IPS DF 6.9 (cell line): ENCODE measurements around the gene CHD1L.

ENCODE experiments used
- DNase-seq: peaks from one replicate; pipeline ENCODE4 v3.0.0-alpha.2; 2013; ENCODE audit warnings: low read depth, low spot score
- H3K27ac ChIP-seq: one replicate; pipeline ENCODE4 v1.5.1; 2013; ENCODE audit warnings: low read length, control low read depth
- H3K27me3 ChIP-seq: 2 replicates; pipeline ENCODE4 v1.6.1; 2013; ENCODE audit warnings: mild to moderate bottlenecking, low read length; ENCODE audit not compliant: control insufficient read depth, insufficient read depth
- H3K36me3 ChIP-seq: 2 replicates; pipeline ENCODE4 v1.6.1; 2013; ENCODE audit warnings: low read length; ENCODE audit not compliant: control insufficient read depth, insufficient read depth
- H3K4me1 ChIP-seq: 2 replicates; pipeline ENCODE4 v1.6.1; 2013; ENCODE audit warnings: low read length; ENCODE audit not compliant: control insufficient read depth, insufficient read depth
- H3K4me3 ChIP-seq: 2 replicates; pipeline ENCODE4 v1.5.1; 2013; ENCODE audit warnings: mild to moderate bottlenecking, low read length
- H3K9me3 ChIP-seq: 2 replicates; pipeline ENCODE4 v1.6.1; 2013; ENCODE audit warnings: low read length, inconsistent platforms; ENCODE audit not compliant: control insufficient read depth, insufficient read depth
- WGBS: extraction: QIAGEN DNeasy Blood & Tissue Kit; methylation state at CpG from one replicate; pipeline ENCODE4 v1.1.7; 2013; ENCODE audit warnings: mixed read lengths, missing lambda C conversion rate; ENCODE audit not compliant: insufficient read length, insufficient coverage; 5-methylcytosine and 5-hydroxymethylcytosine counted together

The CHD1L gene

DNA sequence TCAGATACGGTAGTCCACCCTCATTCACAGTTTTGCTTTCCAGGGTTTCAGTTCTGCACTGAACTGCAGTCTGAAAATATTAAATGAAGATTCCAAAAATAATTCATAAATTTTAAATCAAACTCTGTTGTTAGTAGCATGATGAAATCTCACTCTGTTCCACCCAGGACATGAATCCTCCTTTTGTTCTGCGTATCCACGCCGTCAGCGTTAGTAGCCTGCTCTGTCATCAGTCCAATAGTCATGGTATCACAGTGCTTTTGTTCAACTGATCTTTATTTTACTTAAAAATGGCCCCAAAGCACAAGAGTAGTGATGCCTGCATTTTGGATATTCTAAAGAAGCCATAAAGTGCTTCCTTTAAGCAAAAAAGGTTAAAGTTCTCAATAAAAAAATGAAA is 23.9 kb downstream of the CHD1L start:
- H3K9me3 ChIP-seq: no peaks in the 10 kb centered on the region
- peaks cover 6% of the 10 kb centered on the region; the same call in 1 of the 2 replicates for H3K36me3 ChIP-seq
- no peak overlapping the region for H3K27ac ChIP-seq
- WGBS: no CpG with 5 or more reads among the region's 5 CpGs
- no peaks in the 10 kb centered on the region for H3K27me3 ChIP-seq
- no peak overlapping the region; the same call in 1 of the 2 replicates for H3K4me3 ChIP-seq
- DNase-seq: no peak
- no peaks in the 10 kb centered on the region for H3K4me1 ChIP-seq

DNA sequence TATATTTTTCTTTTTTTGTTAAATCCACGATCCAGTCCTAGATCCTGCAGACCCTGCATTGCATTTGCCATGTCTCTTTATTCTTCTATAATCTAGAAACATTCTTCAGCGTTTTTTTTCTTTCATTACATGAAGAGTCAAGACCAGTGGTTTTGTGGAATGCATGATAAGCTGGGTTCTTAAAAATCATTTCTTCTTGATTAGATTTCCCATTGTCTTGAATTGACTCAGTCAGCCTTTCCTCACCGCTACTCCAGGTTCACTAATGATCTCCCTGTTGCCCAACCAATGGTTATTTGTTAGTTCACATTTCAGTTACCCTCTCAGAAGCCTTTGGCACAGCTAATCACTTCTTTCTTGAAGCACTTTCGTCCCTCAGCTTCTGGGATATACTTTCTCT is 25.2 kb downstream of the CHD1L start:
- DNase-seq: no peak
- Histone ChIP-seq H3K36me3 (peaks cover 6% of the 10 kb centered on the region; the same call in 1 of the 2 replicates), H3K4me3 (no peak overlapping the region), H3K9me3 (no peaks in the 10 kb centered on the region), H3K27me3 (no peaks in the 10 kb centered on the region), H3K27ac (no peak overlapping the region), H3K4me1 (no peaks in the 10 kb centered on the region)
- WGBS: no CpG with 5 or more reads among the region's 4 CpGs

DNA sequence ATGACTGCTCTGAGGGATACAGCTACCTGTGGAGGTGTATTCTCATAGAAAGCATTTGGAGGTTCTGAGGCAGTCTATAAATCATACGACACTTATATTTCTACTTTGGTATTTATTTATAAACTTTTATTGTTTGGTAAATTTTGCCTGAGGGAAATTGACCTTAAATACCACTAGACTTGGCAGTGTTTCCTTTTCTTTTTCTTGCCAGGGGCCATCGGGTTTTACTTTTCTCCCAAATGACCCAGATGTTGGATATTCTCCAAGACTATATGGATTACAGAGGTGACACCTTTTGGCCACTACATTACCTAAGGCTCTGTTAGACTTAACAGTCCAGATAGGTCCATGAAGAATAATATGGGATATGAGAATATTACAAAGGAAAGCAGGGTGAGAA is 28.2 kb downstream of the CHD1L start:
- Histone ChIP-seq H3K4me3 (no peak overlapping the region), H3K27ac (no peak overlapping the region), H3K4me1 (no peaks in the 10 kb centered on the region), H3K9me3 (no peaks in the 10 kb centered on the region), H3K36me3 (peaks cover 3% of the 10 kb centered on the region; the same call in 1 of the 2 replicates), H3K27me3 (no peaks in the 10 kb centered on the region)
- no CpG with 5 or more reads among the region's 2 CpGs for WGBS
- DNase-seq: no peak

DNA sequence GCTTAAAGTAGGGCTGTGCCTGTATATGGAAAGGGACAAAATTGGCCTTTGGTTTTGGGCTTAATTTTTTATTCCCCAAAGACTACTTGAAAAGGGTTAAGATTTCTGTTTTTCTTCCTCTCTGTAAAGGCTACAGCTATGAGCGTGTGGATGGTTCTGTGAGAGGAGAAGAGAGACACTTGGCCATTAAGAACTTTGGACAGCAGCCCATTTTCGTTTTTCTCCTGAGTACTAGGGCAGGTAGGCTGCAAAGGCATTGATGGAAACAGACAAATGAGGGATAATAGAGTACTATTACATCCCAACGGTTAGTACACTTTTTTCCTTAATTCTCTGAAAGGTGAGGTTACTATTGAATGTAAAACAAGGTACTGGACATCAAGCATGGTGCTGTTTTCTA is 29.6 kb downstream of the CHD1L start:
- Histone ChIP-seq H3K4me1 (no peaks in the 10 kb centered on the region), H3K27ac (no peak overlapping the region), H3K9me3 (no peaks in the 10 kb centered on the region), H3K4me3 (no peak overlapping the region), H3K36me3 (peaks cover 9% of the 10 kb centered on the region), H3K27me3 (no peaks in the 10 kb centered on the region)
- DNase-seq: no peak
- no CpG with 5 or more reads among the region's 3 CpGs for WGBS

DNA sequence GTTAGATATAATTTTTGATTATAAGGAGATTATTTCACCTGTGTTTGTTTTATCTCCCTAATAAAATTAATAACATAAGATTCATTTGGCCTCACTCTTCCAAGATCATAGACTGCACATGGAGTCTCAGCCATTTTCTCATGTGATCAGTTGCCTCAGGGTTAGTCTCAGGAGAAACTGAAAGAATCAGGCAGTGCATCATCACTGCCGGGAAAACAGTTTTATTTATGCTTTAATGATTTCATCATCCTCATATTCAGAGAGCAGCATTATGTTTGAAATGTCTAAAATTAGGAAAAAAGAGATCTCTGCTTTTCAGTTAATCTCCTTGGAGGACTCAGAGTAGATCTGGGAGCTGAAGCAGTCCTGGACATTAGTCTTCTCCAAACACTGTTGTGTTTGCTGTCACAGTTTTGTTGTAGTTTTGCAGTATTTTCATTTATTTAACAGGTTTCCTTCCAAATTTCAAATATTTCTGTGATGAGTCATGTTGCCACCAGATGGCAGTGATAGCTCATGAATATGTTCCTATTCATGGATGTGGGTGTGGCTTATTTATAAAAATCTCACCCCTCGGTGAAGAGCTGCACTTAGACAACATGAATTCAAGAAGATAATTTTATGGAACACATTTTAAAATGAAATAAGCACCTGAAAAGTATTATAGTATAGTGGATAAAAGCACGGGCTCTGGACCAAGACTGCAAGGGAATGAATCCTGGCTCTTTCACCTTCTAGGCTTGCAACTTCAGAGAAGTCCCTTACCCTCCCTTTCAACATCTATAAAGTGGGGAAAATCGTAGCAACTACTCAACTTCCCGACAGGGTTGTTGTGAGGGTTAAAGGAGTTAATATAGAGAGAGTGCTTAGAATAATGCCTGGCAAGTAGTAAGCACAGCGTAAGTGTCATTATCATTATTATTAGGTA is 31.2 kb downstream of the CHD1L start:
- DNase-seq: peak; percentile 9
- Histone ChIP-seq H3K27me3 (no peaks in the 10 kb centered on the region), H3K4me3 (no peak overlapping the region), H3K27ac (no peak overlapping the region), H3K4me1 (no peaks in the 10 kb centered on the region), H3K36me3 (peaks cover 7% of the 10 kb centered on the region), H3K9me3 (no peaks in the 10 kb centered on the region)
- WGBS: no CpG with 5 or more reads among the region's 6 CpGs

DNA sequence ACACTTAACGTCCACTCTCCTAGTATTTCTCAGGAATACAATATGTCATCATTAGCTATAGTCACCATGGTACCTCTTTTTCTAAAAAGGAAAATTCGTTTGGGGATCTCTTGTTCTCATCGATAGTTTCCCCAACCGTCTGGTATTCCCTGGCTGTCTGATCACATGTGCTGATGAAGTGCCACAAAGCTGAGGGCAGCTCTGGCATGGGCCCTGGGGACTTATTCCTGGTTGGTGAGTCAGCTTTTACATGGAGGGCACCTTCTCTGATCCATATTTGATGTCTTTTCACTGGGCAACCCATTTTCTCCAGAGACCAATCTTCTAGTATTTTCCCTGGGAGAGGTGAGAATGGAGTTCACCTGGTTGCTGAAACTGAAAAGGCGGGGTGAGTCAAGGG is 39.5 kb downstream of the CHD1L start:
- Histone ChIP-seq H3K36me3 (peaks cover 9% of the 10 kb centered on the region; the same call in 1 of the 2 replicates), H3K27me3 (no peaks in the 10 kb centered on the region), H3K4me3 (no peak overlapping the region), H3K4me1 (no peaks in the 10 kb centered on the region), H3K9me3 (no peaks in the 10 kb centered on the region), H3K27ac (no peak overlapping the region)
- no peak for DNase-seq
- no CpG with 5 or more reads among the region's 5 CpGs for WGBS

DNA sequence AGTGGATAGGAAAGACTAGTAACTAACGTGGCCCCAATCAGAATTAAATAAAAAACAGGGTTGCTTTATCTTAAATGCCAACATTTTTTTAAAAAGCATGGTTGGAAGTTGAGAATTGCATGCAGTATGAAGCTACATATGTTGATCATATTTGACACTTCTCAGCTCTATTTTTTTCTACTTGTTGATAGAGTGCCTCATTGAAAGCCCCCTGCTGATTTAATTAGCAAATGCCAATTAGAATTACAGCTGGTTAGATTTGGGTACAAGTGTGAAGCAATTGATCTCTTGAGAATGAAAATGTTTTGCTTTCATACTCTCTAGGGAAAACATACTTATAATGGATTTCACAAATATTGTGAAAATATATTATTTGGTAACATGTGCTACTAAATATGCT is 40.5 kb downstream of the CHD1L start:
- Histone ChIP-seq H3K36me3 (peaks cover 11% of the 10 kb centered on the region; the same call in 1 of the 2 replicates), H3K9me3 (no peaks in the 10 kb centered on the region), H3K27me3 (no peaks in the 10 kb centered on the region), H3K27ac (no peak overlapping the region), H3K4me3 (no peak overlapping the region), H3K4me1 (no peaks in the 10 kb centered on the region)
- no peak for DNase-seq
- WGBS: no CpG with 5 or more reads among the region's 1 CpG

DNA sequence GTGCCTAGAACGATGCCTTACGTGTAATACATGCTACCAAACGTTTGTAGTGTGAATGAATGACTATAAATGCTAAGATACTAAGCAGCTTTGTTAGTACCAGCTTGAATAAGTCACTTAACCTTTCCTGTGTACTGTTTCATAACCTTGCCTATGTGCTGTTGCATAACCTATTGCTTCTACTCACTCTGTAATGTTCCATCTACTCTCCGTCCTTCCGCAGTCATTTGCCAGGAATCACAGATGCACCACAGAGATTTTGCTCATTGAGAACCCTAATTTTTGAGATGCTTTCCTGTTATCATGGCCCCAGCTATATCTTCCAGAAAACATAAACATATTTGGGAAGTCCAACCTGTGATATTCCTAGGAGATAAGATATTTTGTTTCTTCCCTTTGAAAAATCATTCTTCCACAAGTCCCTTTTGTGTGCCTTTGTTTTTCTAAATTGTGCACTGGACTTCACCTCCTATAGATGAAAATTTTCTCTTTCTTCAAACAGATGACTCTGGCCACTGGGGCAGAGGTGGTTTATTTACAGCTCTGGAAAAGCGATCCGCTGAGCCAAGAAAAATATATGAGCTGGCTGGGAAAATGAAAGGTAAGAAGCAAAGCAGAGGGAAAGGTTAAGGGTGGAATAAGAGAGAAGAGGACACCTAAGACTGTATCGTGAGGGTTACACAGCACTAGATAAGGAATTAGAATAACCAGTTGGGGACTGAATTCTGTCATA is 44.8 kb downstream of the CHD1L start:
- H3K36me3 ChIP-seq: peaks cover 12% of the 10 kb centered on the region; the same call in 1 of the 2 replicates
- H3K9me3 ChIP-seq: no peaks in the 10 kb centered on the region
- H3K27me3 ChIP-seq: no peaks in the 10 kb centered on the region
- no peak overlapping the region for H3K4me3 ChIP-seq
- DNase-seq: no peak
- H3K4me1 ChIP-seq: no peaks in the 10 kb centered on the region
- no CpG with 5 or more reads among the region's 8 CpGs for WGBS
- H3K27ac ChIP-seq: no peak overlapping the region

DNA sequence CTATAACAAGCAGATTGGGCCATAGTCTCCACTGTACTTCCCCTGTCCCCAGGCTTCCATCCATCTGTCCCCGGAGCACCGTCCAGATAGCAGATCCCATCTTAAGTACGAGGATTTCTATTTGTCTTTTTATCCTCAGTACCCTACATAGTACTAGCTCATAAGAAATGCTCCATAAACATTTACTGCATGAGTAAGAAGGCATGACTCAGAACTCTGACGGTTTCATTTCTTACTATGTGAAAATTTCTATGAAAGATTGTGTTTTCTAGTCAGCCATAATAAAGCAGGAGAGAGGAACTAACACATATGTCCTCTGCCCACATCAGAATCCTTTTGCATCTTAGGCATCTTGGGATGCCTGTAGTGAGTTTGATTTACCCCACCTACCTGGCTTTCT is 49.5 kb downstream of the CHD1L start:
- no CpG with 5 or more reads among the region's 4 CpGs for WGBS
- peaks cover 18% of the 10 kb centered on the region; the same call in 1 of the 2 replicates for H3K36me3 ChIP-seq
- H3K9me3 ChIP-seq: no peaks in the 10 kb centered on the region
- DNase-seq: no peak
- H3K4me1 ChIP-seq: no peaks in the 10 kb centered on the region
- H3K27me3 ChIP-seq: no peaks in the 10 kb centered on the region
- H3K4me3 ChIP-seq: no peak overlapping the region
- H3K27ac ChIP-seq: no peak overlapping the region

DNA sequence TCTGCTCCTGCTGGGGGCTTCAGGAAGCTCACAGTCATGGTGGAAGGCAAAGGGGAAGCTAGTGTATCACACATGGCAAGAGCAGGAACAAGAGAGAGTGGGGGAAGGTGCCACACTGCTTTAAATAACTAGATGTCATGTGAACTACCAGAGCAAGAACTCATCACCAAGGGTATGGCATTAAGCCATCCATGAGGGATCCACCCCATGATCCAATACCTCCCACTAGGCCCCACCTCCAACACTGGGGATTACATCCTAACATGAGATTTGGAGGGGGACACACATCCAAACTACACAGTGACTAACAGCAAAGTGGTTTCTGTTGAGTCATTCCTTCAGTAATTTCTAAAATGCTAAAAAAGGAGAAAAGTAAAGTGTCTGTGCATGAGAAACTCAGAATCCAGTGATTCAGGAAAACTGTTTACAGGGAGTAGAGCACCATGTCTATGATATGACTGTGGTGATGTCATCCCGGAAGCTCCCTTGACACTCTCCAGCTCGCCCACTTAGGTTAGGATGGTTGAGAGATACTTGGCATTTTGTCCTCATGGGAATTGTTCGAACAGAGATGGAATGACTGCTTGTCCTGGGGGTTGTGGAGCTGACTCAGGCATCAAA is 50.3 kb downstream of the CHD1L start:
- Histone ChIP-seq H3K36me3 (peaks cover 18% of the 10 kb centered on the region; the same call in 1 of the 2 replicates), H3K9me3 (no peaks in the 10 kb centered on the region), H3K27ac (no peak overlapping the region), H3K27me3 (no peaks in the 10 kb centered on the region), H3K4me1 (no peaks in the 10 kb centered on the region), H3K4me3 (no peak overlapping the region)
- DNase-seq: no peak
- no CpG with 5 or more reads among the region's 3 CpGs for WGBS
